Astrocyte of the hippocampus (primary cell): Measurements from ENCODE around the gene PRSS48.
"Not testable (repeated sequence)": the region's sequence is repeated elsewhere in the genome, so short reads cannot be mapped to it uniquely, and the experiment has no call there.

Experiments
- DNase-seq: peaks from one replicate; pipeline ENCODE4 v3.0.0; 2011; ENCODE audit warnings: low read depth, low spot score

The PRSS48 gene

GRCh38 chr4:151276787-151277562, at the start of gene PRSS48:
Gene PRSS48, plus strand, starts transcription at chr4:151277161. Its CDS starts 12 bp downstream, at chr4:151277173.
- peak; percentile 75 for DNase-seq

GRCh38 chr4:151227172-151227571, 49.8 kb upstream of the PRSS48 start:
- no peak for DNase-seq

- DNase-seq: peak; percentile 65
Observed at GRCh38 chr4:151227731-151228130, 49.2 kb upstream of the PRSS48 start.

GRCh38 chr4:151228189-151229119, 48.5 kb upstream of the PRSS48 start:
- peak; percentile 37 for DNase-seq

GRCh38 chr4:151231915-151232595, 44.9 kb upstream of the PRSS48 start:
- no peak for DNase-seq

GRCh38 chr4:151233600-151233999, 43.4 kb upstream of the PRSS48 start:
- no peak for DNase-seq

- DNase-seq: not testable (repeated sequence)
Observed at GRCh38 chr4:151235373-151235772, 41.6 kb upstream of the PRSS48 start.

GRCh38 chr4:151236036-151236435, 40.9 kb upstream of the PRSS48 start:
- DNase-seq: no peak

- peak; percentile 16 for DNase-seq
Observed at GRCh38 chr4:151238477-151238876, 38.5 kb upstream of the PRSS48 start.

- no peak for DNase-seq
Observed at GRCh38 chr4:151239608-151240007, 37.4 kb upstream of the PRSS48 start.

- DNase-seq: no peak
Observed at GRCh38 chr4:151242305-151242704, 34.7 kb upstream of the PRSS48 start.

- DNase-seq: no peak
Observed at GRCh38 chr4:151246742-151247141, 30.2 kb upstream of the PRSS48 start.

GRCh38 chr4:151247395-151247794, 29.6 kb upstream of the PRSS48 start:
- no peak for DNase-seq

GRCh38 chr4:151248519-151248918, 28.4 kb upstream of the PRSS48 start:
- DNase-seq: no peak

- DNase-seq: no peak
Observed at GRCh38 chr4:151250706-151251105, 26.3 kb upstream of the PRSS48 start.

- DNase-seq: peak; percentile 22
Observed at GRCh38 chr4:151251603-151252304, 25.2 kb upstream of the PRSS48 start.

- DNase-seq: not testable (repeated sequence)
Observed at GRCh38 chr4:151255226-151255625, 21.7 kb upstream of the PRSS48 start.

GRCh38 chr4:151255680-151256079, 21.3 kb upstream of the PRSS48 start:
- DNase-seq: not testable (repeated sequence)

GRCh38 chr4:151256134-151256533, 20.8 kb upstream of the PRSS48 start:
- DNase-seq: no peak

- DNase-seq: no peak
Observed at GRCh38 chr4:151257704-151258103, 19.3 kb upstream of the PRSS48 start.

GRCh38 chr4:151259752-151260151, 17.2 kb upstream of the PRSS48 start:
- DNase-seq: no peak
